Left hindlimb (tissue), 1 donor: ENCODE results near the gene IMMP1L.
"Not testable (repeated sequence)": the region's sequence is repeated elsewhere in the genome, so short reads cannot be mapped to it uniquely, and the experiment has no call there.

ENCODE experiments used
- DNase-seq: peaks from one replicate; pipeline ENCODE4 v3.0.0-alpha.2; 2018

The IMMP1L gene, protein sequence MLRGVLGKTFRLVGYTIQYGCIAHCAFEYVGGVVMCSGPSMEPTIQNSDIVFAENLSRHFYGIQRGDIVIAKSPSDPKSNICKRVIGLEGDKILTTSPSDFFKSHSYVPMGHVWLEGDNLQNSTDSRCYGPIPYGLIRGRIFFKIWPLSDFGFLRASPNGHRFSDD

GRCh38 chr11:31509429-31510345, at the start of gene IMMP1L, which contains the start of gene ELP4:
Gene IMMP1L (minus strand): TSS chr11:31509622. CDS start chr11:31463276, 46,346 bp downstream.
Gene ELP4 (plus strand): TSS chr11:31509767. CDS start chr11:31509785, 18 bp downstream.
- peak; percentile 97 for DNase-seq

DNA sequence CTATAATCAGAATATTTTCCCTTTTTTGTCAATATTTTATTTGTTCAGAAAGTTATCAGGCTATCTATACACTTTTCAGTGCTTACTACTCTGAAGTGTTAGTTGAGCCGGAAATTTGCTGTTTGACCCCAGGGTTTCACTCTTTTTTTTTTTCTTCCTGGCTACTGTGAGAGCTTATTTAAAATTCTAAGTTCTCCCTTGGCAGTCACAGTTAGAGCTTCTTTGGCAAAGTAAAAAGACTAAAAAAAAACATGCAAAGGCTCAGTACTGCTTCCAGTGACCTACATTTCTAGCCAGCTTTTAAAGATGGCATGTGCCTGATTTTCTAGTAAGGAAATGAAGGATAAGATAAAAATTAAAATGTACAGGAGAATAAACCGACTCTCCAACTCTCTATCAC, 48.6 kb upstream of the IMMP1L start:
- DNase-seq, result no peak

GRCh38 chr11:31555938-31556337, 46.5 kb upstream of the IMMP1L start:
- no peak for DNase-seq

- no peak for DNase-seq
Observed at GRCh38 chr11:31542862-31543261, 33.4 kb upstream of the IMMP1L start.

DNA sequence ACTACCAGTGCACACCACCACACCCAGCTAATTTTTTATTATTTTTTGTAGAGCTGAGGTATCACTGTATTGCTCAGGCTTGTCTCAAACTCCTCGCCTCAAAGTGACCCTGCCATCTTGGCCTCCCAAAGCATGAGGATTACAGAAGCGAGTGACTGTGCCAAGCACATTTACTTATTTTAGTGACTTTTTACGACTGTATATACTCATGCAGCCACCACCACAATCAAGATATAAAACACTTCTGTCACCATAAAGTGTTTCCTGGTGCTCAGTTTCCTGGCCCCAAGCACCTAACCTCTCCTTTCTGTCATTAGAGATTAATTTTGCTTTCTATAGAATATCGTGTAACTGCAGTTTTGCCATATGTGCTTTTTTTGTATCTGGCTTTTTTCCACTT, 26.1 kb upstream of the IMMP1L start:
- DNase-seq, result no peak

- DNase-seq, result no peak
Observed at GRCh38 chr11:31531293-31531692, 21.9 kb upstream of the IMMP1L start.

- DNase-seq, result no peak
Observed at GRCh38 chr11:31529701-31530100, 20.3 kb upstream of the IMMP1L start.

DNA sequence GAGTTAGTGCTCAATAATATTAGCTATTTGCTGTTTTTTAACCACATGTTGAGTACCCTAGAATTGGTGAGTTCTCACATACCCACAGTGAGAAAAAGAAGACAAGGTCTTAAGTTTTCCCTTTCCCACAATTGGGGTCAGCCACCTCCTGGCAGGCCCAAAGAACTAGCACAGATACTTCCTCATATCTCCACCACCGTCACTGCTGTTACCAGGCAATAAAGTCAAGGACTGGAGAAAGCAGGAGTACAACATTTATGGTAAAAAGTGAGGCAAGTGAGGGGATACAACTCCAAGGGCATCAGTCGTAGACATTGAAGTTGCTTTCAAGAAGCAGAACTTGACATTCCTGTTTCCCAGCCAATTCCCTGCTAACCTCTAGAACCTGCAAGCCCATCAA, 19.8 kb upstream of the IMMP1L start:
- DNase-seq, result no peak

GRCh38 chr11:31521497-31522150, 12.2 kb upstream of the IMMP1L start:
- no peak for DNase-seq

- no peak for DNase-seq
Observed at GRCh38 chr11:31512117-31512516, 2.7 kb upstream of the IMMP1L start.

GRCh38 chr11:31509051-31509428, 382 bp downstream of the IMMP1L start:
- DNase-seq, result no peak

GRCh38 chr11:31500560-31500959, 8.9 kb downstream of the IMMP1L start:
- no peak for DNase-seq

GRCh38 chr11:31499576-31500178, 9.7 kb downstream of the IMMP1L start:
- no peak for DNase-seq

DNA sequence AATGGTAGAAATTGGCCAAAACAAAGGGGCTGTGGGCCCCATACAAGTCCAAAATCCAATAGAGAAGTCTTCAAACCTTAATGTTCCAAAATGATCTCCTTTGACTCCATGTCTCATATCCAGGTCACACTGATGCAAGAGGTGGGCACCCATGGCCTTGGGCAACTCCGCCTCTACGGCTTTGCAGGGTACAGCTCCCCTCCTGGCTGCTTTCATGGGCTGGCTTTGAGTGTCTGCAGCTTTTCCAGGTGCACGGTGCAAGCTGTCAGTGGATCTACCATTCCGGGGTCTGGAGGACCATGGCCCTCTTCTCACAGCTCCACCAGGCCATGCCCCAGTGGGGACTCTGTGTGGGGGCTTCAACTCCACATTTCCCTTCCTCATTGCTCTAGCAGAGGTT, 15.7 kb downstream of the IMMP1L start:
- DNase-seq, result not testable (repeated sequence)

DNA sequence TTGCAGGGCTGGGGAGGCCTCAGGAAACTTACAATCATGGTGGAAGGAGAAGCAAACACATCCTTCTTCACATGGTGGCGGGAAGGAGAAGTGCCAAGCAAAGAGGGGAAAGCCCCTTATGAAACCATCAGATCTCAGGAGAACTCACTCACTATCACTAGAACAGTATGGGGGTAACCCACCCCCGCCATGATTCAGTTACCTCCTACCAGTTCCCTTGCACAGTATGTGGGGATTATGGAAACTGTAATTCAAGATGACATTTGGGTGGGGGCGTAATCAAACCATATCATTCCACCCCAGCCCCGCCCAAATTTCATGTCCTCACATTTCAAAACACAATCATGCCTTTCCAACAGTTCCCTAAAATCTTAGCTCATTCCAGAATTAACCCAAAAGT, 16.2 kb downstream of the IMMP1L start:
- no peak for DNase-seq

DNA sequence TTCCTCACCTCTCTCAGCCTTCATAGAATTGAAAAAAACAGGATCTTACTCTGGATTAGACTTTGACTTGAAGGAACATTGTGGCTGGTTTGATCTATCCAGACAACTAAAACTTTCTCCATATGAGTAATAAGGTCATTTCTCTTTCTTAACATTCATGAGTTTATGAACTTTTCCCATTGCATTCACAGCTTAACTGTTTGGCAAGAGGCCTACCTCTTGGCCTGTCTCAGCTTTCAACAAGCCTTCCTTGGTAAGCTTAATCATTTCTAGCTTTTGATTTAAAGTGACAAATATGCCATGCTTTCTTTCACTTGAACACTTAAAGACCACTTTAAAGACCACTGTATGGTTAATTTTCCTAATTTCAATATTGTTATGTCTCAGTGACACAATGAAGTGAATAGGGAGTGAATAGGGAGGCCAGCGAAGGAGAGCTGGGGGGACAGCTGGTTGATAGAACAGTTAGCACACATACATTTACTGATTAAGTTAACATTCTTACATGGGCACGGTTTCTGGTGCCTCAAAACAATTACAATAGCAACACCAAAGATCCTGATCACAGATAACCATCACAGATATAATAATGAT, 17.0 kb downstream of the IMMP1L start:
- no peak for DNase-seq

DNA sequence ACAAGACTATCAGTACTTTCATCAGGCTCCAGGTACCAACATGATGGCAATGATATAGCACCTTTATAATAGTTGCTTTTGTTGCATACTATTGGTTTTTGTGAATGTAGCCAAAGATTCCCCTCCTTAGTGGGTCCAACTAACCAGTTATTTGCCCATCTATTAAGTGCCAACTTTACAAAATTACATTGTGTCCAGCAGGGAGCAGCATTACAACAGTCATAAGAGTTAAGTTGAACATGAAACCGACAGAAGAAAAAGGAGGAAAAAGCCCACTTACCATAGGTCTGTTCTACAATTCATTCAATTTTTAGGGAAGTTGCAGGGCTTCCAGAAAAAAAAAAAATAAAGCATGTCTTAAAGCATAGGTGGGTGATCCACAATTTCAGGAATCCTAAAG, 21.6 kb downstream of the IMMP1L start:
- no peak for DNase-seq

DNA sequence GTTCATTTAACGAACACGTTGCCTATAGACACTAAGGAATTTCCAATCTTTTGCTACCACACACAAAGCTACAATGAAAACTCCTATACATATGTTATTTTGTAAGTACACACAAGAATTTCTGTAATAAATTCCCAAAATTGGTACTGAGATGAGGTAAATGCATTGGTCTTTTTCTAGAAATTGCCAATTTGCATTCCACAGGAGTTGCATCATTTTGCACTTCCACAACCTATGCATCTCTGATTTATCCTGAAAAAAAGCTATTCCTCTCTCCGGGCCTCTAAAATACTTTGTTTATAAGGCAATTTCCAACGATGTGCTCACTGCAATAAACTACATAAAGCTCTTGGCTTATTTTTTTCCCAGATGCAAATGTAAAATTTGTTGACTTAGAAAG, 24.9 kb downstream of the IMMP1L start:
- no peak for DNase-seq

GRCh38 chr11:31480930-31481329, 28.5 kb downstream of the IMMP1L start:
- no peak for DNase-seq

- DNase-seq, result no peak
Observed at GRCh38 chr11:31479066-31479465, 30.4 kb downstream of the IMMP1L start.

DNA sequence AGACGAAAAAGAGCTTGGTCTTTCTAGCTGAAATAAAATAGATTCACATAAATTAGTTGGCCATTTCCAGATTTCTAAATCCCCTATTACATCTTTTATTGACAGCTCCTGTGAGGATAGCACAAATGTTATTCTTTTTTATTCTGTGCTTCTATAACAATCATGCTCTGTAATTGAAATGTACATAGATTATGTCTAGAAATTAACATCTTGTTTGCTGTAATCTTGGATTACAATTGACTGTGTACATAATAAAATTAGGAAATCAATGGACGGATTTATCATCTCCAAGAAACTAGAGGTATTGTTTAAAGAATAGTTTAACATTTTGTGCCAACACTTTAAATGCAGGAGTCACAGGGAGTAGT, 31.2 kb downstream of the IMMP1L start:
- DNase-seq, result no peak

GRCh38 chr11:31477528-31478222, 31.7 kb downstream of the IMMP1L start:
- DNase-seq, result no peak
